Neural cell (in vitro differentiated cells): ENCODE data around the gene DUOXA1.
A peak's percentile ranks its signal among the peaks of the same experiment; 100 is the strongest.

Experiments used
- CTCF ChIP-seq: fragments of 450-650 bp; IDR thresholded peaks from 2 replicates; pipeline ENCODE4 v1.5.1; 2014; ENCODE audit warnings: antibody characterized with exemption, mild to moderate bottlenecking, moderate library complexity; ENCODE audit not compliant: poor library complexity, severe bottlenecking
- EP300 ChIP-seq: fragments of 450-650 bp; conservative IDR thresholded peaks from 2 replicates; pipeline ENCODE4 v1.6.1; 2014; ENCODE audit warnings: antibody characterized with exemption, mild to moderate bottlenecking, moderate library complexity; ENCODE audit not compliant: poor library complexity, severe bottlenecking
- EZH2 ChIP-seq: fragments of 200-600, 300-800 bp; shearing (Covaris generic), sonication (generic); IDR thresholded peaks from 2 replicates; pipeline ENCODE4 v1.6.1; 2014; ENCODE audit warnings: antibody characterized with exemption, low read length, borderline replicate concordance, mild to moderate bottlenecking; ENCODE audit not compliant: insufficient read depth, poor library complexity, severe bottlenecking
- MXI1 ChIP-seq: fragments of 450-650 bp; conservative IDR thresholded peaks from 2 replicates; pipeline ENCODE4 v1.6.1; 2014; ENCODE audit warnings: antibody characterized with exemption, mild to moderate bottlenecking; ENCODE audit not compliant: poor library complexity, severe bottlenecking
- POLR2AphosphoS5 ChIP-seq: IDR thresholded peaks from 2 replicates; pipeline ENCODE4 v1.6.1; 2012
- RAD21 ChIP-seq: fragments of 450-650 bp; conservative IDR thresholded peaks from 2 replicates; pipeline ENCODE4 v1.6.1; 2014; ENCODE audit warnings: antibody characterized with exemption, mild to moderate bottlenecking, moderate library complexity
- REST ChIP-seq: IDR thresholded peaks from 2 replicates; pipeline ENCODE4 v1.6.1; 2012; ENCODE audit warnings: borderline replicate concordance
- TAF1 ChIP-seq: IDR thresholded peaks from 2 replicates; pipeline ENCODE4 v1.6.1; 2012; ENCODE audit warnings: low read depth

- TF ChIP-seq CTCF (peak; percentile 70), POLR2AphosphoS5 (no peak), REST (no peak), MXI1 (no peak), EP300 (no peak), EZH2 (no peak), TAF1 (no peak), RAD21 (peak; percentile 75)
These were observed 33.3 kb upstream of the DUOXA1 start for GRCh38 chr15:45162771-45163507.
